Measurements from ENCODE around the gene NT5C2.

The NT5C2 gene

DNA sequence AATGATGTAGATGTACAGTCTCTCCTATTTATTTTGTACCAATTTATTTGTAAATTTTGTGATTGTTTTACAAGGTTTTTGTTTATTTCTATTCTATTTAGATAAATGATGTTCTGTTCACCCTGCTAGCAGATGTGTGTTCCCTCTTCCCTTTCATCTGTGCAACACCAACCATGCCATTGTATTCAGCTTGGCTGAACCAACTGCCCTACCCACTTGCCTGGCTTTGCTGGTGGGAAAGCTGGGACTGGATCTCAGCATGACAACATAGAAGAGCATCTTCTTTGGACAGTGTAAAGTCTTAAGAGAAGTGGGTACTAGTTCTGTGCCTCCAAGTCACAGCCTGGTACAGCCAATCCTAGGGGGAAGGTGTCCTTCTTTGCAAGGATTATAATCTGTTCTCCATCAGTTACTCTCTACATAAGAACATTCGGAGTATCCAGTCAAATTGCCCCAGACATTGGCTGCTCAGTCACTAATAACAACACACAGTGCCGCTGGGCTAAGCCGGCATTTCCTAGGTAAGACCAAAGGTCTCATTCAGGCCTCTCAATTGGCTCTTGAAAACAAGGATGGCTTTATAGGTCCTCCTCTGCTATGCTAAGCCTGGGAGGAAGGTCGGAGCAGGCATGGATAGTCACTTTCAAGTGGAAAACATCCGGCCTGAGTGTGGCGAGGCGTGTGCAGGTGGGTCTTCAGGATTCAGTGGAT lies 109.7 kb downstream of the NT5C2 start:
- TF ChIP-seq, protein P1, sequence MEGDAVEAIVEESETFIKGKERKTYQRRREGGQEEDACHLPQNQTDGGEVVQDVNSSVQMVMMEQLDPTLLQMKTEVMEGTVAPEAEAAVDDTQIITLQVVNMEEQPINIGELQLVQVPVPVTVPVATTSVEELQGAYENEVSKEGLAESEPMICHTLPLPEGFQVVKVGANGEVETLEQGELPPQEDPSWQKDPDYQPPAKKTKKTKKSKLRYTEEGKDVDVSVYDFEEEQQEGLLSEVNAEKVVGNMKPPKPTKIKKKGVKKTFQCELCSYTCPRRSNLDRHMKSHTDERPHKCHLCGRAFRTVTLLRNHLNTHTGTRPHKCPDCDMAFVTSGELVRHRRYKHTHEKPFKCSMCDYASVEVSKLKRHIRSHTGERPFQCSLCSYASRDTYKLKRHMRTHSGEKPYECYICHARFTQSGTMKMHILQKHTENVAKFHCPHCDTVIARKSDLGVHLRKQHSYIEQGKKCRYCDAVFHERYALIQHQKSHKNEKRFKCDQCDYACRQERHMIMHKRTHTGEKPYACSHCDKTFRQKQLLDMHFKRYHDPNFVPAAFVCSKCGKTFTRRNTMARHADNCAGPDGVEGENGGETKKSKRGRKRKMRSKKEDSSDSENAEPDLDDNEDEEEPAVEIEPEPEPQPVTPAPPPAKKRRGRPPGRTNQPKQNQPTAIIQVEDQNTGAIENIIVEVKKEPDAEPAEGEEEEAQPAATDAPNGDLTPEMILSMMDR (IDR thresholded peaks at IDR 0.05; ENCODE audit: low read depth, low read length), result no peak
- H3K4me3 ChIP-seq (replicated peaks in 1 of 2; ENCODE audit: low read depth in 2 of 2, low read length in 2 of 2), result no peak overlapping the region
- DNase-seq (ENCODE audit: low read depth in 2 of 2), result no peak

DNA sequence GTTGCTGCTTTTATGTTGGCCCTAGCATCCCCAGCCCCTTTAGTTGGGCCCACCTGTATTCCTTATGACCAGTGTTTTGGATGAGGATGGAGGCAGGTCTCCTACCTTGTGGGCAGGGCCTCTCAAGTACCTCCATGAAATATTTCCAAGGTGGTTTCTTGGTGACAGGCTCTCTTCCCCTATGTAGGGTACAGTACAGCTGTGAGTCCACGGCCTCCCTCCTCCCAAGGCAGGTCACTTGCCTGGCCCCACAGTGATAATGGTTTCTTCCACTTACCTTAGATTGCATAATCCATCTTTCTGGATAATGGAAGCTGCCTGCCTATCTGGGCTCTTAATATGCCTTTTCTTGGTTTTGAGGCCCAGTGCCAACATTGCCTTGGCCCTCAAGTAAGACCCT lies 110.4 kb downstream of the NT5C2 start:
- TF ChIP-seq, protein P1 (IDR thresholded peaks at IDR 0.05; ENCODE audit: low read depth, low read length), result no peak
- DNase-seq (ENCODE audit: low read depth in 2 of 2), result no peak
- H3K4me3 ChIP-seq (replicated peaks in 1 of 2; ENCODE audit: low read depth in 2 of 2, low read length in 2 of 2), result no peak overlapping the region

DNA sequence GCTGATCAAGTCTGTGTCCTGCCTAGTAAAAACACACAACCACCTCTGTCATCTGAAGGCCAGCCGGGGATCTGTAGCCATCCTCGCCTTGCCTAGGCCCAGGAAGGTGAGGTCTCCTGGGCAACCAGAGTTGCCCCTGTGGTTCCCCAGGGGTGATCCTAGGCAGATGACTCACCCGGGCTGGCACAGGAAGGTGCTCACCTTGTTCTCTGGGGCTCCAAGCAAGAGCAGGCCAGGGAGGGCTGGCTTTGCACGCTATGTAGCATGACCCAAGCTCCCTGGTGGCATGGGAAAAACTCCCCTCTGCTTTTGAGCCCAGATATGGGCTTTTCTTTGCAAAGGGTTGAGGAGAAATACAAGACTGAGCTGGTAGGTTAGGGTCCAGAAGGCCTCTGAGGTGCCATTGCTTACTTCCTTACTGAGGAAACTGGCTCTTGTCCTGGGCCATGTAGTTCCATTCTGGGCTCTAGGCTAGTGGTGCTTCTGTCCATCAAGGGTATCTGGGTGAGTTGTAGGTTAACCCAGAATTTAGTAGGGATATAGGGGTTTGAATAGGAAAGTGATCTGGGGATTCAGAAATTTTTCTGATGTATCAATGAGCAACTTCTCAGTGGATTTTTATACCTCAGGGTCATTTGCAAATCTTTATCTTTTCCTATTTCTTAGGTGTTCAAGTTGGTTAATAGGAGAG lies 112.0 kb downstream of the NT5C2 start:
- TF ChIP-seq, protein P1 (IDR thresholded peaks at IDR 0.05; ENCODE audit: low read depth, low read length), result no peak
- no peak for DNase-seq (ENCODE audit: low read depth in 2 of 2)
- no peak overlapping the region for H3K4me3 ChIP-seq (replicated peaks in 1 of 2; ENCODE audit: low read depth in 2 of 2, low read length in 2 of 2)

DNA sequence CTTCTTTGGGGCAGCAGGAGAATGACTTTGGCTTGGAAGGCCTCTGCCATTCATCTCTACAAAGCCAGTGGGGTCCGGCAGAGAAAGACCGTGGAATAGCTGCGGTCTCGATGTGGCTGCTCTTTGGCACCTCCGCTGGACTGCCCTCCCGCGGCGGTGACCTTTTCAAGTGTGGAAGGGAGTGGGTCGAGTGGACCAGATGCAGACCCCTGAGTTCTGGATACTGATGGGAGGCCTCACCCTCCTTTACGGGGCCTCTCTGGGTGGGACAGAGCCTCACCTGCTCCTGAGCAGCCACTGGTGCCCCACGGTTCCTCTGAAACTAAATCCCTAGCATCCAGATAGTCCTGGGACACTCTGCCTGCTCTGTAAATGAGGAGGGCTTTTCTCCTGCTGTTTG lies 113.1 kb downstream of the NT5C2 start:
- TF ChIP-seq, protein P1 (IDR thresholded peaks at IDR 0.05; ENCODE audit: low read depth, low read length), result no peak
- H3K4me3 ChIP-seq (replicated peaks in 1 of 2; ENCODE audit: low read depth in 2 of 2, low read length in 2 of 2), result no peak overlapping the region
- no peak for DNase-seq (ENCODE audit: low read depth in 2 of 2)

DNA sequence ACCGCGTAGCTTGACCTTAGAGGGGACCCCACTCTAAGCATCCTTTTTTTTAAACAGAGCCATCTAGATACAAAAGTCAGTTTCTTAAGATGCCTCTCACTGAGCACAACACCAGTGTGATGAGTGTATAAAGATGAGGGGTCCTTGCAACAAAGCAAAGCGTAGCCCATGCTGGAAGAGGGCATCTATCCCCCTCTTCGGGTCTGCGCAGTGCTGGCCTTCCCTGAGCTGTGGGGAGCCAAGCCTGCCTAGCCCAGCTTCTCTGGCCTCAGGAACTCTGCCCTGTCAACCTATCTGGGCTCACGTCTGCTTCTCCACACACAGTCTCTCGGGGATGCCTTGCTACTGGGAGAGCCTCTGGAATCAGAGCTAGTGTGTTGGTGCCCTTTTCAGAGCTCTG lies 114.0 kb downstream of the NT5C2 start:
- no peak overlapping the region for H3K4me3 ChIP-seq (replicated peaks in 1 of 2; ENCODE audit: low read depth in 2 of 2, low read length in 2 of 2)
- TF ChIP-seq, protein P1 (IDR thresholded peaks at IDR 0.05; ENCODE audit: low read depth, low read length), result no peak
- DNase-seq (ENCODE audit: low read depth in 2 of 2), result no peak

DNA sequence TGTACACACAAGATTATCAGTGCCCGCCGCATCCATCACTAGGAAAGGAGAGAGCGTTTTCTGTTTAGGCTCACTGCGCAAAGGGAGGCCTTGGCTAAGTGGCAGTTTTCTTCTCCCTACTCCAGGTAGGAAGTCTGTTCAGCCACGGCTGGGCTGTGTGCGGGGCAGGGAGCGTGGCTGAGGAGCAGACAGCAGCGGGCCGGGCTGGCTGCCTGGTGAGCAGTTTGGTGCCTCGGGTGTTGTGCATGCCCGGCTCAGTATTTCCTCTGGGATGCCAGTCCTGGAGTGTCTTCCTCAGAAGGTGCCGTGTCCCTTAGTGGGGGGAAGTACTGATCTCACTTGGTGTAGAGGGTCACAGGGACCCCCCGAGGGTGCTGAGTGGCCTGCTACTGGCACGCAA lies 114.4 kb downstream of the NT5C2 start:
- TF ChIP-seq, protein P1 (IDR thresholded peaks at IDR 0.05; ENCODE audit: low read depth, low read length), result no peak
- no peak for DNase-seq (ENCODE audit: low read depth in 2 of 2)
- no peak overlapping the region for H3K4me3 ChIP-seq (replicated peaks in 1 of 2; ENCODE audit: low read depth in 2 of 2, low read length in 2 of 2)
